GM12874 (cell line): ENCODE measurements around the gene MCF2L2.

Experiments
- CTCF ChIP-seq: IDR thresholded peaks from 2 replicates; pipeline ENCODE4 v1.5.1; 2011; ENCODE audit warnings: low read depth, mild to moderate bottlenecking, control low read depth, low read length, moderate library complexity; ENCODE audit not compliant: insufficient read depth

Gene MCF2L2

GRCh38 chr3:183387797-183388196, 40.6 kb downstream of the MCF2L2 start:
- no peak for TF ChIP-seq CTCF

- TF ChIP-seq CTCF: no peak
Observed at GRCh38 chr3:183386651-183387050, 41.8 kb downstream of the MCF2L2 start.

- peak; percentile 67 for TF ChIP-seq CTCF
Observed at GRCh38 chr3:183385698-183386613, 42.5 kb downstream of the MCF2L2 start.

- no peak for TF ChIP-seq CTCF
Observed at GRCh38 chr3:183381673-183382072, 46.7 kb downstream of the MCF2L2 start.

- TF ChIP-seq CTCF: no peak
Observed at GRCh38 chr3:183381179-183381578, 47.2 kb downstream of the MCF2L2 start.

- TF ChIP-seq CTCF: no peak
Observed at GRCh38 chr3:183378951-183379350, 49.5 kb downstream of the MCF2L2 start.

- no peak for TF ChIP-seq CTCF
Observed at GRCh38 chr3:183378545-183378944, 49.9 kb downstream of the MCF2L2 start.
